ENCODE results near the gene BRAP. TPM values are rescaled to one million over a fixed set of nuclear protein-coding genes. Genes with fewer than 3 reads are reported as not detected.

BRAP gene
- total and polyA plus RNA-seq, 2 experiments from 2014 or later, result 14.7 to 18.7 TPM

- Histone ChIP-seq H3K36me3 (ENCODE audit: low read depth) (peaks cover 8% of the 10 kb centered on the region), H3K27me3 (replicated peaks; ENCODE audit: insufficient read depth) (no peaks in the 10 kb centered on the region), H4K20me1 (ENCODE audit: insufficient read depth) (no peaks in the 10 kb centered on the region), H3K4me2 (ENCODE audit: unreplicated experiment) (no peak overlapping the region), H3K27ac (no peak overlapping the region), H3K9ac (no peak overlapping the region), H3K79me2 (ENCODE audit: insufficient read depth) (no peaks in the 10 kb centered on the region), H3K4me1 (ENCODE audit: insufficient read depth) (no peaks in the 10 kb centered on the region), H3K4me3 (no peak overlapping the region), H3F3A (ENCODE audit: insufficient read depth) (no peaks in the 10 kb centered on the region), H2AFZ (no peak overlapping the region), H3K9me3 (ENCODE audit: low read depth) (no peaks in the 10 kb centered on the region), H3K9me2 (ENCODE audit: insufficient read depth) (no peaks in the 10 kb centered on the region)
- no peak for DNase-seq
- WGBS, 2 experiments (ENCODE audit: low coverage in 1 of 2, low lambda C conversion rate in 2 of 2, missing lambda C conversion rate in 2 of 2), result 90 to 93% methylated on average over 6 of the region's 6 CpGs
- in situ Hi-C loops (cut with MboI), result no loop called here
- TF ChIP-seq EZH2 (IDR thresholded peaks at IDR 0.05; ENCODE audit: insufficient read depth, poor library complexity, severe bottlenecking) (no peak), EZH2phosphoT487 (IDR thresholded peaks at IDR 0.05; ENCODE audit: insufficient read depth, low read depth) (no peak)
Observed at GRCh38 chr12:111706145-111706544, 20.4 kb upstream of the BRAP start.

- Histone ChIP-seq H3K9ac (no peak overlapping the region), H4K20me1 (ENCODE audit: insufficient read depth) (no peaks in the 10 kb centered on the region), H3K9me3 (ENCODE audit: low read depth) (no peaks in the 10 kb centered on the region), H3F3A (ENCODE audit: insufficient read depth) (no peaks in the 10 kb centered on the region), H2AFZ (no peak overlapping the region), H3K27ac (no peak overlapping the region), H3K36me3 (ENCODE audit: low read depth) (peaks cover 8% of the 10 kb centered on the region), H3K27me3 (replicated peaks; ENCODE audit: insufficient read depth) (no peaks in the 10 kb centered on the region), H3K79me2 (ENCODE audit: insufficient read depth) (no peaks in the 10 kb centered on the region), H3K4me3 (no peak overlapping the region), H3K4me1 (ENCODE audit: insufficient read depth) (no peaks in the 10 kb centered on the region), H3K9me2 (ENCODE audit: insufficient read depth) (no peaks in the 10 kb centered on the region), H3K4me2 (ENCODE audit: unreplicated experiment) (no peak overlapping the region)
- TF ChIP-seq EZH2 (IDR thresholded peaks at IDR 0.05; ENCODE audit: insufficient read depth, poor library complexity, severe bottlenecking) (no peak), EZH2phosphoT487 (IDR thresholded peaks at IDR 0.05; ENCODE audit: insufficient read depth, low read depth) (no peak)
- in situ Hi-C loops (cut with MboI), result no loop called here
- 81 to 85% methylated on average over 5 of the region's 5 CpGs for WGBS, 2 experiments (ENCODE audit: low coverage in 1 of 2, low lambda C conversion rate in 2 of 2, missing lambda C conversion rate in 2 of 2)
- no peak for DNase-seq
Observed at GRCh38 chr12:111705672-111706071, 19.9 kb upstream of the BRAP start.

GRCh38 chr12:111699962-111700361, 14.2 kb upstream of the BRAP start:
- TF ChIP-seq EZH2 (IDR thresholded peaks at IDR 0.05; ENCODE audit: insufficient read depth, poor library complexity, severe bottlenecking), result no peak
- TF ChIP-seq EZH2phosphoT487 (IDR thresholded peaks at IDR 0.05; ENCODE audit: insufficient read depth, low read depth), result no peak
- Histone ChIP-seq H3K4me2 (ENCODE audit: unreplicated experiment) (no peak overlapping the region), H3K79me2 (ENCODE audit: insufficient read depth) (no peaks in the 10 kb centered on the region), H3K9me3 (ENCODE audit: low read depth) (no peaks in the 10 kb centered on the region), H2AFZ (no peak overlapping the region), H3K9me2 (ENCODE audit: insufficient read depth) (no peaks in the 10 kb centered on the region), H3K9ac (no peak overlapping the region), H3K27me3 (replicated peaks; ENCODE audit: insufficient read depth) (no peaks in the 10 kb centered on the region), H3K4me3 (no peak overlapping the region), H3F3A (ENCODE audit: insufficient read depth) (no peaks in the 10 kb centered on the region), H3K27ac (no peak overlapping the region), H4K20me1 (ENCODE audit: insufficient read depth) (no peaks in the 10 kb centered on the region), H3K4me1 (ENCODE audit: insufficient read depth) (no peaks in the 10 kb centered on the region), H3K36me3 (ENCODE audit: low read depth) (peaks cover 15% of the 10 kb centered on the region)
- in situ Hi-C loops (cut with MboI), result no loop called here
- no peak for DNase-seq
- WGBS, 2 experiments (ENCODE audit: low coverage in 1 of 2, low lambda C conversion rate in 2 of 2, missing lambda C conversion rate in 2 of 2), result 88 to 89% methylated on average over 2 of the region's 2 CpGs

DNA sequence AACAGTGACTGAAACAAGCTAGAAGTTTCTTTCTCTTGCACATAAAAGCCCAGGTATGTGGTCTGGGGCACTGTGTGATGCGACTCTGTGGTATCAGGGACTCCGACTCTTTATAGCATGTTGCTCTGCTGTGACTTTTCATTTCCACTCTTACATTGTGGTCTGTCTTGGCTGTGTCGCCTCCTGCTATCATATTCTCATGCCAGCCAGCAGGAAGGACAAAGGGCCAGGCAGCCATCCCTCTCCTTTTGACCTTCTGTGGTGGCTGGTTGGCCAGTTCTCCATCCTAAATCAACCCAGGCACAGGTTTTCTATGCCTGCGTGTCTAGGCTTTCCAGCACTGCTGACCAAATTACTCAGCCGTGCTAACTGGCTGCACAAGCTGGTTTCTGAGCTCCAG, 8.1 kb upstream of the BRAP start:
- in situ Hi-C loops (cut with MboI), result no loop called here
- no peak for DNase-seq
- H3K9me3 ChIP-seq (ENCODE audit: low read depth), result no peaks in the 10 kb centered on the region
- H3K4me2 ChIP-seq (ENCODE audit: unreplicated experiment), result no peak overlapping the region
- H3K9ac ChIP-seq, result no peak overlapping the region
- H3K79me2 ChIP-seq (ENCODE audit: insufficient read depth), result 0 out of 2 replicates have a peak, but pooled peaks cover 4% of the 10 kb centered on the region
- no peaks in the 10 kb centered on the region for H3K4me1 ChIP-seq (ENCODE audit: insufficient read depth)
- no peaks in the 10 kb centered on the region for H3F3A ChIP-seq (ENCODE audit: insufficient read depth)
- no peak overlapping the region for H3K4me3 ChIP-seq
- no peak overlapping the region for H3K27ac ChIP-seq
- H3K27me3 ChIP-seq (replicated peaks; ENCODE audit: insufficient read depth), result no peaks in the 10 kb centered on the region
- peaks cover 7% of the 10 kb centered on the region; the same call in 1 of the 2 replicates for H3K36me3 ChIP-seq (ENCODE audit: low read depth)
- H3K9me2 ChIP-seq (ENCODE audit: insufficient read depth), result no peaks in the 10 kb centered on the region
- H2AFZ ChIP-seq, result no peak overlapping the region
- no peak for TF ChIP-seq EZH2phosphoT487 (IDR thresholded peaks at IDR 0.05; ENCODE audit: insufficient read depth, low read depth)
- no peak for TF ChIP-seq EZH2 (IDR thresholded peaks at IDR 0.05; ENCODE audit: insufficient read depth, poor library complexity, severe bottlenecking)
- WGBS, 2 experiments (ENCODE audit: low coverage in 1 of 2, low lambda C conversion rate in 2 of 2, missing lambda C conversion rate in 2 of 2), result 88 to 95% methylated on average over 5 of the region's 5 CpGs
- H4K20me1 ChIP-seq (ENCODE audit: insufficient read depth), result no peaks in the 10 kb centered on the region

All from GM23248 (cell line).